SK-N-SH (cell line): Measurements from ENCODE around the gene DGKI. TPM values are rescaled to one million over a fixed set of nuclear protein-coding genes. Genes with fewer than 3 reads are reported as not detected.

Experiments
- CTCF ChIA-PET: fragments of 300-600, 350-600 bp; formaldehyde crosslinking; extraction: SDS; loops from one replicate; lab custom pipeline; 2021; lab: Yijun Ruan, JAX
- POLR2A ChIA-PET: fragments of 350-600 bp; sonication (Branson Sonifier 250); formaldehyde crosslinking; extraction: SDS; loops from one replicate; lab custom pipeline; 2020; ENCODE audit warnings: antibody characterized with exemption, inconsistent platforms; lab: Yijun Ruan, JAX
- DNase-seq: peaks from one replicate; pipeline ENCODE4 v3.0.0; 2012
- H2AFZ ChIP-seq: fragments of 200-600 bp; sonication (generic); 2 replicates; pipeline ENCODE4 v1.8.1; 2016; ENCODE audit warnings: antibody characterized with exemption, mild to moderate bottlenecking, low read depth
- H3F3A ChIP-seq: fragments of 200-600 bp; sonication (generic); replicated peaks from 2 replicates; pipeline ENCODE3; 2016; ENCODE audit warnings: antibody characterized with exemption, mild to moderate bottlenecking; ENCODE audit not compliant: insufficient read depth
- H3K27ac ChIP-seq, 2 experiments: fragments of 200-500 bp in 1 of 2; fragments of 200-600 bp in 1 of 2; sonication (Bioruptor generic) in 1 of 2; sonication (generic), shearing (Covaris generic) in 1 of 2; 2 replicates each; pipeline versions ENCODE4 v1.5.1 to v1.6.1; 2014 to 2016; ENCODE audit warnings: low read depth in 2 of 2, inconsistent platforms in 1 of 2, low read length in 1 of 2, mild to moderate bottlenecking in 1 of 2, mixed read lengths in 1 of 2
- H3K27me3 ChIP-seq: fragments of 200-600 bp; sonication (generic), shearing (Covaris generic); 2 replicates; pipeline ENCODE4 v1.6.1; 2016; ENCODE audit warnings: mixed run types; ENCODE audit not compliant: insufficient read depth
- H3K36me3 ChIP-seq, 2 experiments: fragments of 200-500 bp in 1 of 2; fragments of 200-600 bp in 1 of 2; sonication (Bioruptor generic) in 1 of 2; sonication (generic) in 1 of 2; replicated peaks in 1 of 2; 2 replicates each; pipeline versions ENCODE3 to v1.5.1; 2014 to 2016; ENCODE audit warnings: low read length in 1 of 2, mild to moderate bottlenecking in 1 of 2; ENCODE audit not compliant: insufficient read depth in 2 of 2, control insufficient read depth in 1 of 2
- H3K4me1 ChIP-seq, 2 experiments: fragments of 200-500 bp in 1 of 2; fragments of 200-600 bp in 1 of 2; sonication (Bioruptor generic) in 1 of 2; sonication (generic), shearing (Covaris generic) in 1 of 2; 2 replicates each; pipeline versions ENCODE4 v1.5.1 to v1.6.1; 2014 to 2016; ENCODE audit warnings: low read depth in 1 of 2, low read length in 1 of 2, mixed run types in 1 of 2; ENCODE audit not compliant: insufficient read depth in 2 of 2, control insufficient read depth in 1 of 2
- H3K4me2 ChIP-seq: fragments of 200-600 bp; sonication (generic), shearing (Covaris generic); 2 replicates; pipeline ENCODE4 v1.6.1; 2017; ENCODE audit warnings: mixed run types
- H3K4me3 ChIP-seq, 2 experiments: fragments of 200-500 bp in 1 of 2; fragments of 200-600 bp in 1 of 2; sonication (Bioruptor generic) in 1 of 2; sonication (generic), shearing (Covaris generic) in 1 of 2; 2 replicates each; pipeline versions ENCODE4 v1.5.1 to v1.8.1; 2014 to 2016; ENCODE audit warnings: low read depth in 2 of 2, inconsistent platforms in 1 of 2, low read length in 1 of 2, mild to moderate bottlenecking in 1 of 2, mixed read lengths in 1 of 2, moderate library complexity in 1 of 2
- H3K79me2 ChIP-seq: fragments of 200-600 bp; sonication (generic); 2 replicates; pipeline ENCODE4 v1.8.1; 2017; ENCODE audit warnings: mild to moderate bottlenecking; ENCODE audit not compliant: insufficient read depth
- H3K9ac ChIP-seq: fragments of 200-600 bp; sonication (generic); 2 replicates; pipeline ENCODE4 v1.6.1; 2017; ENCODE audit warnings: mixed run types
- H3K9me2 ChIP-seq: fragments of 200-600 bp; sonication (generic); 2 replicates; pipeline ENCODE4 v1.6.1; 2017; ENCODE audit warnings: mixed run types
- H3K9me3 ChIP-seq: fragments of 200-600 bp; sonication (generic); 2 replicates; pipeline ENCODE4 v1.6.1; 2017; ENCODE audit warnings: mixed run types, mild to moderate bottlenecking, moderate library complexity
- H4K20me1 ChIP-seq: fragments of 200-600 bp; sonication (generic); 2 replicates; pipeline ENCODE4 v1.6.1; 2017; ENCODE audit warnings: mild to moderate bottlenecking, mixed run types; ENCODE audit not compliant: insufficient read depth
- EZH2phosphoT487 ChIP-seq: fragments of 200-600 bp; sonication (generic); IDR thresholded peaks from 2 replicates; pipeline ENCODE4 v1.6.1; 2017; ENCODE audit warnings: low read depth, mixed run types, mild to moderate bottlenecking, antibody characterized with exemption, moderate library complexity, borderline replicate concordance
- FOSL2 ChIP-seq: IDR thresholded peaks from 2 replicates; pipeline ENCODE4 v1.4.0; 2012; ENCODE audit warnings: low read depth, mild to moderate bottlenecking, moderate library complexity, borderline replicate concordance
- FOXM1 ChIP-seq: IDR thresholded peaks from 2 replicates; pipeline ENCODE4 v1.4.0; 2012; ENCODE audit warnings: low read depth, mild to moderate bottlenecking
- JUND ChIP-seq: IDR thresholded peaks from 2 replicates; pipeline ENCODE4 v1.4.0; 2012
- MXI1 ChIP-seq: IDR thresholded peaks from 2 replicates; pipeline ENCODE4 v1.6.1; 2012; ENCODE audit warnings: mild to moderate bottlenecking, low read depth, low read length, improper control_type of control experiment
- NRF1 ChIP-seq: IDR thresholded peaks from 2 replicates; pipeline ENCODE4 v1.6.1; 2012; ENCODE audit warnings: low read depth, mild to moderate bottlenecking, low read length
- POLR2AphosphoS5 ChIP-seq: IDR thresholded peaks from 2 replicates; pipeline ENCODE4 v1.6.1; 2012; ENCODE audit warnings: low read depth, low read length
- RCOR1 ChIP-seq: fragments of 150-350 bp; IDR thresholded peaks from 2 replicates; pipeline ENCODE4 v1.6.1; 2017; ENCODE audit warnings: antibody characterized with exemption, low read length
- RFX5 ChIP-seq: IDR thresholded peaks from 2 replicates; pipeline ENCODE4 v1.6.1; 2012; ENCODE audit warnings: mild to moderate bottlenecking, improper control_type of control experiment, low read length
- SIN3A ChIP-seq: IDR thresholded peaks from 2 replicates; pipeline ENCODE4 v1.6.1; 2012; ENCODE audit warnings: low read depth, mild to moderate bottlenecking, low read length, moderate library complexity, borderline replicate concordance
- TCF12 ChIP-seq: IDR thresholded peaks from 2 replicates; pipeline ENCODE4 v1.4.0; 2012
- polyA plus RNA-seq, 3 experiments: library from polyadenylated mRNA; depleted of rRNA; stranded (reverse); fragments of >200 nt; gene quantifications; 2 replicates each; pipeline ENCODE4 v1.2.3, GENCODE V29; 2012
- TF ChIP-seq, protein P1 (sequence below): fragments of 150-350 bp; IDR thresholded peaks from 2 replicates; pipeline ENCODE4 v1.6.1; 2016; ENCODE audit warnings: mild to moderate bottlenecking, low read depth, low read length
- TF ChIP-seq, protein P2 (sequence below): IDR thresholded peaks from 2 replicates; pipeline ENCODE4; 2012
- TF ChIP-seq, protein P3 (sequence below): IDR thresholded peaks from 2 replicates; pipeline ENCODE4 v1.4.0; 2012; ENCODE audit warnings: low read depth, borderline replicate concordance
- TF ChIP-seq, protein P4 (sequence below): IDR thresholded peaks from 2 replicates; pipeline ENCODE4 v1.4.0; 2012; ENCODE audit warnings: low read depth

DGKI gene
- polyA plus RNA-seq, 1 of the 3 experiments (the other 2 are of a cell fraction), result 1.3 TPM

DNA sequence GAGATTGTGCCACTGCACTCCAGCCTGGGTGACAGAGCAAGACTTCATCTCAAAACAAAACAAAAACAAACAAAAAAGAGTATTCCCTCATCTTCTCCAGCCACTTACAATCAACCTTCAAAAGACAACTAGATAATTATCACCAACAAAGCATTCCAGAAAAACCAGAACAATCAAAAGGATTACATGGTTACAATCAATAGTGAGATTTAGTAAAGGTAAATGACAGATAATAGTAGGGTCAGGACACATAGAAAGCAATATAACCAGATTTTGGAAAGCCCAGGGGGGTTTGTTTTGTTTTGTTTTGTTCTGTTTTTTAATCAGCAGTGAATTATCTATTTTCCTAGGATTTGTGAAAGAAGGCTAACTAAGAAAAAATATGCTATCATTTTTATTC, 412.2 kb downstream of the DGKI start:
- no peaks in the 10 kb centered on the region for H3K9me3 ChIP-seq
- DNase-seq, result no peak
- H3K27ac ChIP-seq, result no peak overlapping the region
- no peaks in the 10 kb centered on the region for H4K20me1 ChIP-seq
- H3K27me3 ChIP-seq, result no peaks in the 10 kb centered on the region
- H3K9ac ChIP-seq, result no peak overlapping the region
- no peaks in the 10 kb centered on the region for H3K36me3 ChIP-seq
- H3K9me2 ChIP-seq, result no peaks in the 10 kb centered on the region
- H3K79me2 ChIP-seq, result no peaks in the 10 kb centered on the region
- POLR2A ChIA-PET, result no interaction called here
- no peak overlapping the region for H3K4me2 ChIP-seq
- CTCF ChIA-PET, result no interaction called here
- H3K4me1 ChIP-seq, result no peaks in the 10 kb centered on the region
- no peak overlapping the region for H3K4me3 ChIP-seq
- TF ChIP-seq, protein P1, sequence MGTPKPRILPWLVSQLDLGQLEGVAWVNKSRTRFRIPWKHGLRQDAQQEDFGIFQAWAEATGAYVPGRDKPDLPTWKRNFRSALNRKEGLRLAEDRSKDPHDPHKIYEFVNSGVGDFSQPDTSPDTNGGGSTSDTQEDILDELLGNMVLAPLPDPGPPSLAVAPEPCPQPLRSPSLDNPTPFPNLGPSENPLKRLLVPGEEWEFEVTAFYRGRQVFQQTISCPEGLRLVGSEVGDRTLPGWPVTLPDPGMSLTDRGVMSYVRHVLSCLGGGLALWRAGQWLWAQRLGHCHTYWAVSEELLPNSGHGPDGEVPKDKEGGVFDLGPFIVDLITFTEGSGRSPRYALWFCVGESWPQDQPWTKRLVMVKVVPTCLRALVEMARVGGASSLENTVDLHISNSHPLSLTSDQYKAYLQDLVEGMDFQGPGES, result no peak
- TF ChIP-seq FOXM1, result no peak
- TF ChIP-seq, protein P2, sequence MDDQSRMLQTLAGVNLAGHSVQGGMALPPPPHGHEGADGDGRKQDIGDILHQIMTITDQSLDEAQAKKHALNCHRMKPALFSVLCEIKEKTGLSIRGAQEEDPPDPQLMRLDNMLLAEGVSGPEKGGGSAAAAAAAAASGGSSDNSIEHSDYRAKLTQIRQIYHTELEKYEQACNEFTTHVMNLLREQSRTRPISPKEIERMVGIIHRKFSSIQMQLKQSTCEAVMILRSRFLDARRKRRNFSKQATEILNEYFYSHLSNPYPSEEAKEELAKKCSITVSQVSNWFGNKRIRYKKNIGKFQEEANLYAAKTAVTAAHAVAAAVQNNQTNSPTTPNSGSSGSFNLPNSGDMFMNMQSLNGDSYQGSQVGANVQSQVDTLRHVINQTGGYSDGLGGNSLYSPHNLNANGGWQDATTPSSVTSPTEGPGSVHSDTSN, result no peak
- no peak for TF ChIP-seq TCF12
- TF ChIP-seq JUND, result no peak
- TF ChIP-seq, protein P3, sequence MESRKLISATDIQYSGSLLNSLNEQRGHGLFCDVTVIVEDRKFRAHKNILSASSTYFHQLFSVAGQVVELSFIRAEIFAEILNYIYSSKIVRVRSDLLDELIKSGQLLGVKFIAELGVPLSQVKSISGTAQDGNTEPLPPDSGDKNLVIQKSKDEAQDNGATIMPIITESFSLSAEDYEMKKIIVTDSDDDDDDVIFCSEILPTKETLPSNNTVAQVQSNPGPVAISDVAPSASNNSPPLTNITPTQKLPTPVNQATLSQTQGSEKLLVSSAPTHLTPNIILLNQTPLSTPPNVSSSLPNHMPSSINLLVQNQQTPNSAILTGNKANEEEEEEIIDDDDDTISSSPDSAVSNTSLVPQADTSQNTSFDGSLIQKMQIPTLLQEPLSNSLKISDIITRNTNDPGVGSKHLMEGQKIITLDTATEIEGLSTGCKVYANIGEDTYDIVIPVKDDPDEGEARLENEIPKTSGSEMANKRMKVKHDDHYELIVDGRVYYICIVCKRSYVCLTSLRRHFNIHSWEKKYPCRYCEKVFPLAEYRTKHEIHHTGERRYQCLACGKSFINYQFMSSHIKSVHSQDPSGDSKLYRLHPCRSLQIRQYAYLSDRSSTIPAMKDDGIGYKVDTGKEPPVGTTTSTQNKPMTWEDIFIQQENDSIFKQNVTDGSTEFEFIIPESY, result no peak
- no peak for TF ChIP-seq RFX5
- no peak for TF ChIP-seq SIN3A
- no peak for TF ChIP-seq EZH2phosphoT487
- TF ChIP-seq NRF1, result no peak
- TF ChIP-seq MXI1, result no peak
- no peak overlapping the region for H2AFZ ChIP-seq
- peaks cover 2% of the 10 kb centered on the region for H3F3A ChIP-seq

DNA sequence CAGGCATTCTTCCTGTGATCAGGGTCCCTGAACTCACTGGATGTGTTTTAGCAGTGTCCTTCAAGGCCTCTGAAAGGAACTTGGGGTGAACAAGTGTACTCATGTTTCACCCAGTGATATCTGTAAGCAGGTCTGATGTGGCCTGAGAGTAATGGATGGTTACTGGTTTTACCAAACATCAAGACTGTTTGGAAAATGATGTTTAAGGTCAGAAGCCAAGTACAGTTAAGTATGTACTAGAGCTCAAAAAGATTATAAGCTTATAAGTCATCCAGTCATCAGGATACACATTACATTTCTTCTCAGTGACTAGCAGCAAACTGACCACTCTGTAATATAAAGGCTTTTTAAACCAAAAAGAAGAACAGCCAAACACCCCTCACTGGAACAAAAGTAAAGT, 423.5 kb downstream of the DGKI start:
- CTCF ChIA-PET, result no interaction called here
- no peaks in the 10 kb centered on the region for H3K36me3 ChIP-seq
- H3F3A ChIP-seq, result no peaks in the 10 kb centered on the region
- no peak overlapping the region for H3K4me2 ChIP-seq
- no peaks in the 10 kb centered on the region for H3K79me2 ChIP-seq
- POLR2A ChIA-PET, result no interaction called here
- TF ChIP-seq RCOR1 (no peak), FOSL2 (no peak), POLR2AphosphoS5 (no peak)
- TF ChIP-seq, protein P4, sequence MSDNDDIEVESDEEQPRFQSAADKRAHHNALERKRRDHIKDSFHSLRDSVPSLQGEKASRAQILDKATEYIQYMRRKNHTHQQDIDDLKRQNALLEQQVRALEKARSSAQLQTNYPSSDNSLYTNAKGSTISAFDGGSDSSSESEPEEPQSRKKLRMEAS, result no peak
- no peak for DNase-seq
- no peaks in the 10 kb centered on the region for H4K20me1 ChIP-seq
- H3K27ac ChIP-seq, result no peak overlapping the region
- no peaks in the 10 kb centered on the region for H3K9me2 ChIP-seq
- H2AFZ ChIP-seq, result no peak overlapping the region
- H3K4me3 ChIP-seq, result no peak overlapping the region
- H3K9ac ChIP-seq, result no peak overlapping the region
- H3K9me3 ChIP-seq, result no peaks in the 10 kb centered on the region
- no peaks in the 10 kb centered on the region for H3K27me3 ChIP-seq
- no peaks in the 10 kb centered on the region for H3K4me1 ChIP-seq
